ENCODE data around the gene DNAJC18.

- no peak for TF ChIP-seq CTCF (IDR thresholded peaks at IDR 0.05)
- TF ChIP-seq POLR2A (IDR thresholded peaks at IDR 0.05): no peak
Observed at GRCh38 chr5:139443831-139444453, 4.6 kb upstream of the DNAJC18 start.

Data from right lobe of liver (tissue), 4 donors.